Esophagus squamous epithelium (tissue), 4 donors: ENCODE measurements around the gene PALM.

Source experiments
- CTCF ChIP-seq, 6 experiments: fragments of 450-650 bp in 4 of 6; fragments of 200-600 bp in 2 of 6; sonication (generic) in 2 of 6; IDR thresholded peaks; one replicate each; pipeline ENCODE4 v1.5.1; 2016 to 2019; ENCODE audit warnings: antibody characterized with exemption in 6 of 6, mild to moderate bottlenecking in 4 of 6, moderate library complexity in 4 of 6
- POLR2A ChIP-seq, 4 donors: fragments of 450-650 bp; IDR thresholded peaks; one replicate each; pipeline ENCODE4 v1.6.1; 2017; ENCODE audit warnings: antibody characterized with exemption in 4 of 4, mild to moderate bottlenecking in 4 of 4, moderate library complexity in 3 of 4

GRCh38 chr19:772063-772462, 63.3 kb downstream of the PALM start:
- TF ChIP-seq CTCF (IDR thresholded peaks at IDR 0.05) (no peak), POLR2A (IDR thresholded peaks at IDR 0.05) (no peak)
